Measurements from ENCODE around the gene AFM. TPM values are rescaled to one million over a fixed set of nuclear protein-coding genes. Genes with fewer than 3 reads are reported as not detected.

The AFM gene
- polyA plus RNA-seq, 1 experiment = not detected

- no peaks in the 10 kb centered on the region for H3K9me3 ChIP-seq (ENCODE audit: control insufficient read depth, insufficient read depth, low read length)
- ChIA-PET CTCF (no interaction called here), POLR2A (no interaction called here)
- H3K27ac ChIP-seq (ENCODE audit: low read depth, low read length) = no peak overlapping the region
- TF ChIP-seq CTCF (IDR thresholded peaks at IDR 0.05; ENCODE audit: low read depth, low read length) = no peak
- H3K27me3 ChIP-seq (ENCODE audit: control insufficient read depth, insufficient read depth, low read length) = no peaks in the 10 kb centered on the region
- DNase-seq (ENCODE audit: low read depth, low spot score) = no peak
- no peak overlapping the region for H3K4me3 ChIP-seq (ENCODE audit: low read depth, low read length)
Measured at GRCh38 chr4:73452953-73453700, 28.4 kb upstream of the AFM start.

- no peak for TF ChIP-seq CTCF (IDR thresholded peaks at IDR 0.05; ENCODE audit: low read depth, low read length)
- no peak overlapping the region for H3K4me3 ChIP-seq (ENCODE audit: low read depth, low read length)
- H3K27me3 ChIP-seq (ENCODE audit: control insufficient read depth, insufficient read depth, low read length) = no peaks in the 10 kb centered on the region
- no peaks in the 10 kb centered on the region for H3K9me3 ChIP-seq (ENCODE audit: control insufficient read depth, insufficient read depth, low read length)
- ChIA-PET CTCF (interaction anchor here (1.1 kb wide), 1 partner anchor 8 kb away, joined by 6 read pairs; no protein-coding TSS in a partner anchor), POLR2A (no interaction called here)
- no peak for DNase-seq (ENCODE audit: low read depth, low spot score)
- H3K27ac ChIP-seq (ENCODE audit: low read depth, low read length) = no peak overlapping the region
Measured at GRCh38 chr4:73453701-73454005, 27.9 kb upstream of the AFM start.

GRCh38 chr4:73454920-73455319, 26.6 kb upstream of the AFM start:
- ChIA-PET CTCF (interaction anchor here (1.1 kb wide), 1 partner anchor 9 kb away, joined by 6 read pairs; no protein-coding TSS in a partner anchor), POLR2A (no interaction called here)
- Histone ChIP-seq H3K4me3 (ENCODE audit: low read depth, low read length) (no peak overlapping the region), H3K27ac (ENCODE audit: low read depth, low read length) (no peak overlapping the region), H3K27me3 (ENCODE audit: control insufficient read depth, insufficient read depth, low read length) (no peaks in the 10 kb centered on the region), H3K9me3 (ENCODE audit: control insufficient read depth, insufficient read depth, low read length) (no peaks in the 10 kb centered on the region)
- DNase-seq (ENCODE audit: low read depth, low spot score) = no peak
- TF ChIP-seq CTCF (IDR thresholded peaks at IDR 0.05; ENCODE audit: low read depth, low read length) = no peak

- Histone ChIP-seq H3K9me3 (ENCODE audit: control insufficient read depth, insufficient read depth, low read length) (no peaks in the 10 kb centered on the region), H3K4me3 (ENCODE audit: low read depth, low read length) (no peak overlapping the region), H3K27me3 (ENCODE audit: control insufficient read depth, insufficient read depth, low read length) (no peaks in the 10 kb centered on the region), H3K27ac (ENCODE audit: low read depth, low read length) (no peak overlapping the region)
- TF ChIP-seq CTCF (IDR thresholded peaks at IDR 0.05; ENCODE audit: low read depth, low read length) = no peak
- ChIA-PET CTCF (interaction anchor here (0.6 to 2.1 kb wide), 3 partner anchors 10 to 706 kb away, joined by 3 to 14 read pairs (median 5); no protein-coding TSS in a partner anchor), POLR2A (no interaction called here)
- no peak for DNase-seq (ENCODE audit: low read depth, low spot score)
Measured at GRCh38 chr4:73456177-73457022, 25.1 kb upstream of the AFM start.

Data from AG04450 (cell line).